Ishikawa (cell line): ENCODE data around the gene PLA2G2C.
A peak's percentile ranks its signal among the peaks of the same experiment; 100 is the strongest.

Experiments used
- CEBPB ChIP-seq: IDR thresholded peaks from 2 replicates; pipeline ENCODE4 v1.6.1; 2012
- CREB1 ChIP-seq: IDR thresholded peaks from 2 replicates; pipeline ENCODE4 v1.6.1; 2012; ENCODE audit warnings: low read depth
- EGR1 ChIP-seq: IDR thresholded peaks from 2 replicates; pipeline ENCODE4 v1.6.1; 2012
- EP300 ChIP-seq: IDR thresholded peaks from 2 replicates; pipeline ENCODE4 v1.6.1; 2012; ENCODE audit warnings: borderline replicate concordance
- FOXM1 ChIP-seq: IDR thresholded peaks from 2 replicates; pipeline ENCODE4 v1.6.1; 2012; ENCODE audit warnings: low read depth, borderline replicate concordance
- MAX ChIP-seq: IDR thresholded peaks from 2 replicates; pipeline ENCODE4 v1.6.1; 2012
- NFIC ChIP-seq: IDR thresholded peaks from 2 replicates; pipeline ENCODE4 v1.6.1; 2012
- RAD21 ChIP-seq: IDR thresholded peaks from 2 replicates; pipeline ENCODE4 v1.6.1; 2012; ENCODE audit warnings: low read depth
- REST ChIP-seq: IDR thresholded peaks from 2 replicates; pipeline ENCODE4 v1.6.1; 2012; ENCODE audit warnings: low read depth, mild to moderate bottlenecking
- TAF1 ChIP-seq: IDR thresholded peaks from 2 replicates; pipeline ENCODE4 v1.6.1; 2012; ENCODE audit warnings: low read depth, mild to moderate bottlenecking
- TCF12 ChIP-seq: IDR thresholded peaks from 2 replicates; pipeline ENCODE4 v1.6.1; 2012; ENCODE audit warnings: low read depth
- TEAD4 ChIP-seq: IDR thresholded peaks from 2 replicates; pipeline ENCODE4 v1.6.1; 2012
- USF1 ChIP-seq: IDR thresholded peaks from 2 replicates; pipeline ENCODE4 v1.6.1; 2012
- YY1 ChIP-seq: IDR thresholded peaks from 2 replicates; pipeline ENCODE4 v1.6.1; 2012; ENCODE audit warnings: low read depth
- ZBTB7A ChIP-seq: IDR thresholded peaks from 2 replicates; pipeline ENCODE4 v1.6.1; 2012; ENCODE audit warnings: low read depth

PLA2G2C gene

GRCh38 chr1:20197329-20197791, 11.0 kb upstream of the PLA2G2C start:
- TF ChIP-seq CREB1 = no peak
- TF ChIP-seq USF1 = no peak
- no peak for TF ChIP-seq TCF12
- no peak for TF ChIP-seq RAD21
- no peak for TF ChIP-seq TAF1
- no peak for TF ChIP-seq EGR1
- TF ChIP-seq MAX = no peak
- no peak for TF ChIP-seq FOXM1
- TF ChIP-seq EP300 = no peak
- no peak for TF ChIP-seq YY1
- no peak for TF ChIP-seq NFIC
- TF ChIP-seq CEBPB = no peak
- TF ChIP-seq TEAD4 = no peak

- no peak for TF ChIP-seq EGR1
- TF ChIP-seq NFIC = no peak
- no peak for TF ChIP-seq ZBTB7A
- TF ChIP-seq CREB1 = no peak
- TF ChIP-seq TEAD4 = no peak
- no peak for TF ChIP-seq USF1
- TF ChIP-seq TAF1 = no peak
- no peak for TF ChIP-seq CEBPB
- no peak for TF ChIP-seq TCF12
- no peak for TF ChIP-seq REST
These were observed 9.1 kb upstream of the PLA2G2C start for GRCh38 chr1:20195462-20195780.

- TF ChIP-seq EP300 (no peak), RAD21 (peak; percentile 43; the same call in 1 of the 2 replicates), TCF12 (no peak), YY1 (no peak), ZBTB7A (no peak), FOXM1 (no peak)
These were observed 8.6 kb upstream of the PLA2G2C start for GRCh38 chr1:20194757-20195461.

GRCh38 chr1:20194224-20194623, 7.9 kb upstream of the PLA2G2C start:
- TF ChIP-seq FOXM1 = no peak
- no peak for TF ChIP-seq YY1
- no peak for TF ChIP-seq ZBTB7A
- no peak for TF ChIP-seq TAF1
- no peak for TF ChIP-seq MAX
- no peak for TF ChIP-seq TCF12
- no peak for TF ChIP-seq CEBPB
- no peak for TF ChIP-seq RAD21
- TF ChIP-seq NFIC = no peak
- no peak for TF ChIP-seq TEAD4
- TF ChIP-seq CREB1 = no peak
- no peak for TF ChIP-seq EGR1
- no peak for TF ChIP-seq EP300
- TF ChIP-seq REST = no peak
- no peak for TF ChIP-seq USF1

GRCh38 chr1:20192871-20193411, 6.6 kb upstream of the PLA2G2C start:
- TF ChIP-seq MAX = no peak
- no peak for TF ChIP-seq EP300
- TF ChIP-seq CREB1 = no peak
- no peak for TF ChIP-seq REST
